ENCODE results near the gene EFCAB14. TPM values are rescaled to one million over a fixed set of nuclear protein-coding genes. Genes with fewer than 3 reads are reported as not detected.

The EFCAB14 gene
- total RNA-seq, 1 experiment from 2014 or later = 52.5 TPM

- TF ChIP-seq, protein P1, sequence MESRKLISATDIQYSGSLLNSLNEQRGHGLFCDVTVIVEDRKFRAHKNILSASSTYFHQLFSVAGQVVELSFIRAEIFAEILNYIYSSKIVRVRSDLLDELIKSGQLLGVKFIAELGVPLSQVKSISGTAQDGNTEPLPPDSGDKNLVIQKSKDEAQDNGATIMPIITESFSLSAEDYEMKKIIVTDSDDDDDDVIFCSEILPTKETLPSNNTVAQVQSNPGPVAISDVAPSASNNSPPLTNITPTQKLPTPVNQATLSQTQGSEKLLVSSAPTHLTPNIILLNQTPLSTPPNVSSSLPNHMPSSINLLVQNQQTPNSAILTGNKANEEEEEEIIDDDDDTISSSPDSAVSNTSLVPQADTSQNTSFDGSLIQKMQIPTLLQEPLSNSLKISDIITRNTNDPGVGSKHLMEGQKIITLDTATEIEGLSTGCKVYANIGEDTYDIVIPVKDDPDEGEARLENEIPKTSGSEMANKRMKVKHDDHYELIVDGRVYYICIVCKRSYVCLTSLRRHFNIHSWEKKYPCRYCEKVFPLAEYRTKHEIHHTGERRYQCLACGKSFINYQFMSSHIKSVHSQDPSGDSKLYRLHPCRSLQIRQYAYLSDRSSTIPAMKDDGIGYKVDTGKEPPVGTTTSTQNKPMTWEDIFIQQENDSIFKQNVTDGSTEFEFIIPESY (IDR thresholded peaks at IDR 0.05; ENCODE audit: extremely low read depth, insufficient replicate concordance, low read length) = no peak
- no peak for TF ChIP-seq EZH2phosphoT487 (IDR thresholded peaks at IDR 0.05; ENCODE audit: borderline replicate concordance)
These were observed 49.5 kb upstream of the EFCAB14 start (continued) for GRCh38 chr1:46768445-46768844.

DNA sequence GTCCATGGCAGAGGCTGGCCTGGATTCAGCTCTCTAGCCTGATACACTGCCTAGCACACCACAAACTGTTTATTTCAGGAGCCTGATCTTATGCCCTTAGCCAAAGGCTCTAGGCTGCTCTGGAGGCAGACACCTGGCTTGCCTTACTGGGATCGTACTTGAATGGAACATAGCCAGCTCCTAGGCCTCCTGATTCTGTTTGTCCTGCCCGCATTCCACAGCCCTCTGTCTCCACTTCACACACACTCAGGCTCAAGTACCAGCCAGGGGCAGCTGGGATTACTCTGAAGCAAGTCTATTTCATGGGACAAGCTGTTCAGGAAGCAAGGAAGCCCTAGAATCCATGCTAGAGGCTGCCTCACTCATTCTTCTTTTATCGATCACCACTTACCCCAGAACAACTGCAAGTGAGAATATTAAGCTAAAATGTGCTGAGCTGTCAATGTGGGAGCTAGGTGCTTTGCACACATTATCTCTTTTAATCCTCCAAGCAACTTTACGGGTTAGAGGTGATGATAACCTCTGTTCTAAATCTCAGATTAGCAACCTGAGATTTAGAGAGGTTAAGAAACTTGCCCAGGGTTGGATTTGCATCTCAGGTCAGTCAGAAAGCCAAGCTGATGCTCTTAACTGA, 48.9 kb upstream of the EFCAB14 start:
- intact Hi-C loops (cut with micrococcal nuclease) = no loop called here

More for the DNA sequence above, 48.9 kb upstream of the EFCAB14 start:
- Histone ChIP-seq H3K9me3 (ENCODE audit: control insufficient read depth in 1 of 2, insufficient read depth in 1 of 2, low read depth in 1 of 2, low read length in 2 of 2) (peaks cover 9 to 11% of the 10 kb centered on the region in 2 experiments; a peak in 2 of 4 replicates), H4K20me1 (ENCODE audit: insufficient read depth) (no peaks in the 10 kb centered on the region), H3K27me3 (ENCODE audit: insufficient read depth, low read length) (peaks cover 12% of the 10 kb centered on the region), H3K4me1 (ENCODE audit: control insufficient read depth in 1 of 2, insufficient read depth in 2 of 2, low read length in 2 of 2) (no peaks in the 10 kb centered on the region), H3K27ac (ENCODE audit: low read depth, low read length) (no peak overlapping the region), H3K9me2 (ENCODE audit: insufficient read depth) (0 out of 2 replicates have a peak, but pooled peaks cover 3% of the 10 kb centered on the region), H3K36me3 (ENCODE audit: control insufficient read depth in 1 of 2, insufficient read depth in 2 of 2, low read length in 2 of 2) (no peaks in the 10 kb centered on the region), H3K79me2 (ENCODE audit: insufficient read depth, low read length) (no peaks in the 10 kb centered on the region), H2AFZ (ENCODE audit: low read depth, low read length, poor library complexity, severe bottlenecking) (no peak overlapping the region), H3K4me2 (ENCODE audit: low read length) (no peak overlapping the region), H3K4me3 (replicated peaks in 1 of 2; ENCODE audit: low read depth in 1 of 2, low read length in 2 of 2) (no peak overlapping the region), H3K9ac (ENCODE audit: low read length) (no peak overlapping the region)
- CTCF ChIA-PET = no interaction called here
- BruUV-seq (replicated peaks) = no TSS peak
- RAD21 ChIA-PET (ENCODE audit: low non-redundant PET in 1 of 2, low total read pairs in 2 of 2, uncharacterized antibody in 2 of 2, unreplicated experiment in 2 of 2) = no interaction called here
- DNase-seq (ENCODE audit: low read depth, low spot score) (no peak), ATAC-seq (no peak)
- POLR2A ChIA-PET = no interaction called here
- TF ChIP-seq SIN3A (IDR thresholded peaks at IDR 0.05; ENCODE audit: low read depth) (no peak), RAD21 (IDR thresholded peaks at IDR 0.05; ENCODE audit: low read depth) (no peak), JUND (IDR thresholded peaks at IDR 0.05) (no peak), POLR2A (IDR thresholded peaks at IDR 0.05; ENCODE audit: borderline replicate concordance, extremely low read depth, insufficient read depth, insufficient read length) (no peak), TCF7L2 (IDR thresholded peaks at IDR 0.05; ENCODE audit: borderline replicate concordance, extremely low read depth, insufficient read depth, insufficient read length) (no peak)
